ENCODE measurements around the gene ZSCAN25. TPM values are rescaled to one million over a fixed set of nuclear protein-coding genes. Genes with fewer than 3 reads are reported as not detected.

ZSCAN25 gene
- total RNA-seq, 1 donor from 2014 or later: 8.7 TPM

DNA sequence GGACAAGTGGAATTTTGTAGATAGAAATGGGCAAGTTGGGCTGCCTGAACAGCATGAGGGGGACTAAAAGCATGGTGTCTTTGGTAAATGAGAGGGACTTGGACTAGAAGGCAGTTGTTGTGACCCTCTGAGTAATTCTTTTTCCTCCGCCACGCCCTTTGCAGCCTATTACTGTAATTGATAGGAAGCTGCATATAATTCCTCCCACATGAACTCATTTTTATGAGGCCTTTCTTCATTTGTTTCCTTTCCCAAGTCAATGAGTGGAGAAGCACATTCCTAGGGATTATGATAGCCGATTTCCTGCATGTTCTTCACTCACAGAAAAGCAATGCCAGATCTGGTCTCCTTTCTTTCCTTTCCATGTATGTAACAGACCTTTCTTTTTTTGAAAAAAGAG lies 27.7 kb downstream of the ZSCAN25 start:
- Histone ChIP-seq H3K27ac (no peak overlapping the region), H3F3A (ENCODE audit: low read depth) (no peaks in the 10 kb centered on the region), H4K20me1 (ENCODE audit: low read depth) (no peaks in the 10 kb centered on the region), H3K79me2 (ENCODE audit: low read depth) (no peaks in the 10 kb centered on the region), H3K4me2 (no peak overlapping the region), H3K4me3 (no peak overlapping the region), H3K9me3 (ENCODE audit: low read depth) (no peaks in the 10 kb centered on the region), H2AFZ (replicated peaks) (no peak overlapping the region), H3K36me3 (no peaks in the 10 kb centered on the region), H3K4me1 (no peaks in the 10 kb centered on the region), H3K27me3 (no peaks in the 10 kb centered on the region), H3K9ac (no peak overlapping the region)
- no peak for TF ChIP-seq EZH2phosphoT487 (IDR thresholded peaks at IDR 0.05)
- TF ChIP-seq EZH2 (IDR thresholded peaks at IDR 0.05): no peak
- TF ChIP-seq CTCF (IDR thresholded peaks at IDR 0.05): no peak
- Mint-ChIP-seq H3K36me3 (peaks cover 9% of the 10 kb centered on the region), H3K4me1 (no peaks in the 10 kb centered on the region), H3K9me3 (no peaks in the 10 kb centered on the region), H3K4me3 (no peak overlapping the region), H3K27me3 (ENCODE audit: insufficient read depth, low read depth) (no peaks in the 10 kb centered on the region), H3K27ac (no peak overlapping the region)
- DNase-seq (ENCODE audit: low spot score): no peak

GRCh38 chr7:99645590-99645989 lies 28.8 kb downstream of the ZSCAN25 start:
- H3K4me3 ChIP-seq: no peak overlapping the region
- H3K27ac Mint-ChIP-seq: no peak overlapping the region
- no peak overlapping the region for H2AFZ ChIP-seq (replicated peaks)
- no peak overlapping the region for H3K4me2 ChIP-seq
- no peaks in the 10 kb centered on the region for H3K4me1 Mint-ChIP-seq
- no peaks in the 10 kb centered on the region for H3K27me3 ChIP-seq
- H3F3A ChIP-seq (ENCODE audit: low read depth): no peaks in the 10 kb centered on the region
- no peak for TF ChIP-seq CTCF (IDR thresholded peaks at IDR 0.05)
- TF ChIP-seq EZH2phosphoT487 (IDR thresholded peaks at IDR 0.05): no peak
- no peak for TF ChIP-seq EZH2 (IDR thresholded peaks at IDR 0.05)
- no peaks in the 10 kb centered on the region for H4K20me1 ChIP-seq (ENCODE audit: low read depth)
- no peak overlapping the region for H3K9ac ChIP-seq
- H3K27ac ChIP-seq: no peak overlapping the region
- H3K27me3 Mint-ChIP-seq (ENCODE audit: insufficient read depth, low read depth): no peaks in the 10 kb centered on the region
- H3K9me3 ChIP-seq (ENCODE audit: low read depth): no peaks in the 10 kb centered on the region
- H3K36me3 Mint-ChIP-seq: peaks cover 9% of the 10 kb centered on the region
- DNase-seq (ENCODE audit: low spot score): no peak
- no peak overlapping the region for H3K4me3 Mint-ChIP-seq
- no peaks in the 10 kb centered on the region for H3K4me1 ChIP-seq
- no peaks in the 10 kb centered on the region for H3K79me2 ChIP-seq (ENCODE audit: low read depth)
- no peaks in the 10 kb centered on the region for H3K9me3 Mint-ChIP-seq
- H3K36me3 ChIP-seq: no peaks in the 10 kb centered on the region

- Histone ChIP-seq H3K79me2 (ENCODE audit: low read depth) (no peaks in the 10 kb centered on the region), H3F3A (ENCODE audit: low read depth) (no peaks in the 10 kb centered on the region), H3K9ac (no peak overlapping the region), H3K9me3 (ENCODE audit: low read depth) (no peaks in the 10 kb centered on the region), H4K20me1 (ENCODE audit: low read depth) (no peaks in the 10 kb centered on the region), H3K4me2 (no peak overlapping the region), H3K4me3 (no peak overlapping the region), H3K27ac (no peak overlapping the region), H3K27me3 (no peaks in the 10 kb centered on the region), H3K4me1 (no peaks in the 10 kb centered on the region), H3K36me3 (no peaks in the 10 kb centered on the region), H2AFZ (replicated peaks) (no peak overlapping the region)
- no peak for DNase-seq (ENCODE audit: low spot score)
- Mint-ChIP-seq H3K27me3 (ENCODE audit: insufficient read depth, low read depth) (no peaks in the 10 kb centered on the region), H3K4me1 (no peaks in the 10 kb centered on the region), H3K4me3 (no peak overlapping the region), H3K36me3 (peaks cover 9% of the 10 kb centered on the region), H3K27ac (no peak overlapping the region), H3K9me3 (no peaks in the 10 kb centered on the region)
- no peak for TF ChIP-seq CTCF (IDR thresholded peaks at IDR 0.05)
- no peak for TF ChIP-seq EZH2phosphoT487 (IDR thresholded peaks at IDR 0.05)
- no peak for TF ChIP-seq EZH2 (IDR thresholded peaks at IDR 0.05)
Observed at GRCh38 chr7:99648843-99649242, 32.1 kb downstream of the ZSCAN25 start.
